Esophagus squamous epithelium (tissue), 4 donors: Measurements from ENCODE around the gene DHRSX.

Source experiments
- CTCF ChIP-seq, 6 experiments: fragments of 450-650 bp in 4 of 6; fragments of 200-600 bp in 2 of 6; sonication (generic) in 2 of 6; IDR thresholded peaks; one replicate each; pipeline ENCODE4 v1.5.1; 2016 to 2019; ENCODE audit warnings: antibody characterized with exemption in 6 of 6, mild to moderate bottlenecking in 4 of 6, moderate library complexity in 4 of 6
- POLR2A ChIP-seq, 4 donors: fragments of 450-650 bp; IDR thresholded peaks; one replicate each; pipeline ENCODE4 v1.6.1; 2017; ENCODE audit warnings: antibody characterized with exemption in 4 of 4, mild to moderate bottlenecking in 4 of 4, moderate library complexity in 3 of 4

GRCh38 chrX:2484256-2484655 is 16.5 kb downstream of the DHRSX start:
- no peak for TF ChIP-seq CTCF (IDR thresholded peaks at IDR 0.05)
- TF ChIP-seq POLR2A (IDR thresholded peaks at IDR 0.05), result no peak
